Kidney (tissue), 14 donors: ENCODE results near the gene TRPM1. TPM values are rescaled to one million over a fixed set of nuclear protein-coding genes. Genes with fewer than 3 reads are reported as not detected.

Source experiments
- DNase-seq, 5 donors: peaks; one replicate each; pipeline ENCODE4 v3.0.0-alpha.2; 2013 to 2020
- FAIRE-seq: peaks from 2 replicates; lab custom pipeline; 2012; peaks lifted over from hg19 to GRCh38; lab: Jason Lieb, UNC
- H3K27ac ChIP-seq, 2 donors: one replicate each; pipeline ENCODE4 v1.7.0; 2013; ENCODE audit warnings: low read depth in 2 of 2, low read length in 2 of 2, inconsistent platforms in 1 of 2
- H3K27me3 ChIP-seq: one replicate; pipeline ENCODE4 v1.7.1; 2013; ENCODE audit warnings: low read length, inconsistent platforms; ENCODE audit not compliant: control insufficient read depth, insufficient read depth
- H3K36me3 ChIP-seq, 3 donors: one replicate each; pipeline versions ENCODE4 v1.7.0 to v1.7.1; 2013; ENCODE audit warnings: low read length in 3 of 3, control low read depth in 1 of 3, inconsistent platforms in 1 of 3; ENCODE audit not compliant: insufficient read depth in 3 of 3, control insufficient read depth in 2 of 3
- H3K4me1 ChIP-seq, 3 donors: one replicate each; pipeline versions ENCODE4 v1.7.0 to v1.7.1; 2013; ENCODE audit warnings: low read length in 3 of 3, inconsistent platforms in 1 of 3, low read depth in 1 of 3; ENCODE audit not compliant: control insufficient read depth in 2 of 3, insufficient read depth in 2 of 3
- H3K4me3 ChIP-seq, 3 donors: one replicate each; pipeline versions ENCODE4 v1.7.0 to v1.8.1; 2013; ENCODE audit warnings: low read length in 3 of 3, control low read depth in 1 of 3, inconsistent platforms in 1 of 3
- H3K9ac ChIP-seq, 3 donors: one replicate each; pipeline versions ENCODE4 v1.7.0 to v1.7.1; 2013; ENCODE audit warnings: low read length in 3 of 3, control low read depth in 1 of 3, inconsistent platforms in 1 of 3
- H3K9me3 ChIP-seq, 3 donors: one replicate each; pipeline versions ENCODE4 v1.7.0 to v1.7.1; 2013; ENCODE audit warnings: low read length in 3 of 3, control low read depth in 1 of 3, inconsistent platforms in 1 of 3; ENCODE audit not compliant: control insufficient read depth in 2 of 3, insufficient read depth in 1 of 3
- intact Hi-C: fragments of 100-400 bp; cut with DNase I; formaldehyde crosslinking; loops from one replicate; pipeline ENCODE4 v1.11.1; 2022
- polyA plus RNA-seq: library from polyadenylated mRNA; stranded (reverse); fragments of 350-450 nt; fragmentation: Illumina TruSeq; extraction: RNeasy Lipid Tissue Mini Kit (QIAGEN cat#74804); gene quantifications from one replicate; pipeline ENCODE4 v1.2.3, GENCODE V29; 2014; ENCODE audit warnings: low read depth, low replicate concordance; ENCODE audit not compliant: insufficient read depth
- total RNA-seq: library from RNA; stranded (reverse); fragmentation: NEBNext Ultra II Directional; extraction: Animal tissue kit (Norgen Biotek cat#: 25700); gene quantifications from one replicate; pipeline ENCODE4 v1.2.1, GENCODE V29; 2021
- TF ChIP-seq, protein P1 (sequence below): IDR thresholded peaks from 3 replicates; pipeline ENCODE4 v1.5.1; 2012; ENCODE audit warnings: mild to moderate bottlenecking, moderate library complexity, borderline replicate concordance; ENCODE audit not compliant: insufficient read depth; ENCODE audit errors: extremely low read depth
- donor health status: control.
- donor health status: control.
- donor health status: control.
- donor health status: control.
- donor health status: control.
- donor health status: DM: yes; HTN: yes; CAD: no.
- donor health status: Normal renal cell carcinoma (clear cell type).

TRPM1 gene
- total and polyA plus RNA-seq, 2 donors from 2014 or later, result 1.3 TPM; not detected in 1

GRCh38 chr15:31012455-31012854, 89.1 kb downstream of the TRPM1 start:
- DNase-seq, result no peak
- H3K27ac ChIP-seq, result no peak overlapping the region
- intact Hi-C loops, result no loop called here

GRCh38 chr15:31010036-31010435, 91.5 kb downstream of the TRPM1 start:
- Histone ChIP-seq H3K27ac (no peak overlapping the region), H3K9me3 (peaks cover 0 to 8% (median 5%) of the 10 kb centered on the region in 3 donors), H3K36me3 (no peaks in the 10 kb centered on the region), H3K4me1 (peaks cover 0 to 6% (median 2%) of the 10 kb centered on the region in 3 donors), H3K4me3 (no peak overlapping the region), H3K27me3 (no peaks in the 10 kb centered on the region), H3K9ac (no peak overlapping the region)
- TF ChIP-seq, protein P1, sequence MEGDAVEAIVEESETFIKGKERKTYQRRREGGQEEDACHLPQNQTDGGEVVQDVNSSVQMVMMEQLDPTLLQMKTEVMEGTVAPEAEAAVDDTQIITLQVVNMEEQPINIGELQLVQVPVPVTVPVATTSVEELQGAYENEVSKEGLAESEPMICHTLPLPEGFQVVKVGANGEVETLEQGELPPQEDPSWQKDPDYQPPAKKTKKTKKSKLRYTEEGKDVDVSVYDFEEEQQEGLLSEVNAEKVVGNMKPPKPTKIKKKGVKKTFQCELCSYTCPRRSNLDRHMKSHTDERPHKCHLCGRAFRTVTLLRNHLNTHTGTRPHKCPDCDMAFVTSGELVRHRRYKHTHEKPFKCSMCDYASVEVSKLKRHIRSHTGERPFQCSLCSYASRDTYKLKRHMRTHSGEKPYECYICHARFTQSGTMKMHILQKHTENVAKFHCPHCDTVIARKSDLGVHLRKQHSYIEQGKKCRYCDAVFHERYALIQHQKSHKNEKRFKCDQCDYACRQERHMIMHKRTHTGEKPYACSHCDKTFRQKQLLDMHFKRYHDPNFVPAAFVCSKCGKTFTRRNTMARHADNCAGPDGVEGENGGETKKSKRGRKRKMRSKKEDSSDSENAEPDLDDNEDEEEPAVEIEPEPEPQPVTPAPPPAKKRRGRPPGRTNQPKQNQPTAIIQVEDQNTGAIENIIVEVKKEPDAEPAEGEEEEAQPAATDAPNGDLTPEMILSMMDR, result no peak
- FAIRE-seq (no peak), DNase-seq (no peak)
- intact Hi-C loops, result no loop called here

More at GRCh38 chr15:31012455-31012854, 89.1 kb downstream of the TRPM1 start:
- Histone ChIP-seq H3K4me1 (peaks cover 0 to 18% (median 2%) of the 10 kb centered on the region in 3 donors), H3K36me3 (no peaks in the 10 kb centered on the region), H3K27me3 (no peaks in the 10 kb centered on the region), H3K9ac (no peak overlapping the region), H3K9me3 (peaks cover 0 to 8% (median 5%) of the 10 kb centered on the region in 3 donors), H3K4me3 (no peak overlapping the region)
- TF ChIP-seq, protein P1, result no peak
- no peak for FAIRE-seq

GRCh38 chr15:31005660-31006059, 95.9 kb downstream of the TRPM1 start:
- intact Hi-C loops, result no loop called here
- Histone ChIP-seq H3K27ac (no peak overlapping the region), H3K9ac (no peak overlapping the region), H3K27me3 (no peaks in the 10 kb centered on the region), H3K36me3 (no peaks in the 10 kb centered on the region), H3K4me3 (no peak overlapping the region), H3K9me3 (no peaks in the 10 kb centered on the region), H3K4me1 (peaks cover 0 to 3% (median 3%) of the 10 kb centered on the region in 3 donors)
- FAIRE-seq (no peak), DNase-seq (no peak)
- TF ChIP-seq, protein P1, result no peak
